Stimulated activated CD8-positive, alpha-beta memory T cell treated with anti-CD3 and anti-CD28 coated beads, Interleukin-12 subunit alpha, Interleukin-12 subunit beta, amount 100 ng/mL, for 4 hours (primary cell): Measurements from ENCODE around the gene HSPB7.
"Not testable (repeated sequence)": the region's sequence is repeated elsewhere in the genome, so short reads cannot be mapped to it uniquely, and the experiment has no call there.

Source experiments
- DNase-seq: peaks from one replicate; pipeline ENCODE4 v3.0.0-alpha.2; 2020; ENCODE audit warnings: low read depth

HSPB7 gene

DNA sequence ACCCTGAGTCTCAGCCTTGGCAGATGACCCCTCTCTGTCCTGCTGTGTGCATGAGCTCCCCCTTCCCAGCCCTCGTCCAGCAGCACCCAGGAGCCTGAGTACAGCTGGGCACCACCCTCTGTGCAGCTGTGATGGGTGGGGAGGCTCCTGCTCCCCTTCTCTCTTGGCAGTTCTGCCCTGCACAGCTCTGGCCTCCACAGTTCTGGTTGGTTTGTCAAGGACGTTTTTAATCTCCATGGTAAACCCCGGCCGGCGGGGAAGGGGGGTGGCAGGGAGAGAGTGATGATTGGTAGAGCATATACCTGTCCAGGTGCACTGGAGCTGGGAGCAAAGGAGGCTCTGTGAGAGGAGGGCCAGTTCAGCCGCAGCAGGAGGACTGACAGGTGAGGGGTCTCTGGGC lies 3.8 kb upstream of the HSPB7 start, which contains the start of gene CLCNKA:
TSS of gene CLCNKA (plus strand) at position 356 of the 400 bp plus-strand sequence. CDS start 584 bp downstream, outside the sequence.
- DNase-seq, result no peak

DNA sequence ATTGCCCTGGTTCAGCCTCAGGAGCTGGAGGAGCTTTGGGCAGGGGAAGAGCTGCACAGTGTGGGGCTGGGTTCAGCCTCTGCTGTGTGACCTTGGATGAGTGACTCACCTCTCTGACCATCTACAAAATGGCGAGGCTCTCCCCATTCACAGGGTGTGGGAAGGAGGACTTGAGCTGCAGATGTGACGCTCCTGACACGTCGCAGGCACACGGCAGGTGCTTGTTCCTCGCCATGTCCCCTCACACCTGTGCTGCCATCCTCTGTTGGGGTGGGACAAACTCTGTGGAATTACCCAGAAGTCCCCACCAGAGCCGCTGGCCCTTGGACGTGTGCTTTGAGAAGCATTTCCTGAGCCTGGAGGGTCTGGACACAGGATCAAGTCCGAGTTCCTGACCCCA lies 3.0 kb upstream of the HSPB7 start:
- DNase-seq, result not testable (repeated sequence)

DNA sequence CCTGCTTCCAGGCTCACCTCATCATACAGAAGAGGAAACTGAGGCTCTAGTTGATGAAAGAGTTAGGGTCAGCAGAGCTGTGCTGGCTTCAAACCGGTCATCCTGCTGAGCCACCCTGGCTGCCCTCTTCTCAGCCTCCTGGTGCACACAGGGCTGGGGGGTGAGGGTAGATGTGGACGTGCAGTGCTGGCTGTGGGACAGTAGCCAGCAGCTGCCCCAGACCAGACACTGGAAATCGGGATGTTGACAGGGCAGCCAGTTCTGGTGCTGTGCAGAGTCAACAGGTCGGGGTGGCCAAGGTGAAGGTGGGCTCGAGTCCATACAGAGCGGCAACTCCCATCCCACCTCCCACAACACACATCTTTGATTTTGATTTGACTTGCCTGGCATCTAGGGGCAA lies 2.5 kb upstream of the HSPB7 start:
- DNase-seq, result no peak

DNA sequence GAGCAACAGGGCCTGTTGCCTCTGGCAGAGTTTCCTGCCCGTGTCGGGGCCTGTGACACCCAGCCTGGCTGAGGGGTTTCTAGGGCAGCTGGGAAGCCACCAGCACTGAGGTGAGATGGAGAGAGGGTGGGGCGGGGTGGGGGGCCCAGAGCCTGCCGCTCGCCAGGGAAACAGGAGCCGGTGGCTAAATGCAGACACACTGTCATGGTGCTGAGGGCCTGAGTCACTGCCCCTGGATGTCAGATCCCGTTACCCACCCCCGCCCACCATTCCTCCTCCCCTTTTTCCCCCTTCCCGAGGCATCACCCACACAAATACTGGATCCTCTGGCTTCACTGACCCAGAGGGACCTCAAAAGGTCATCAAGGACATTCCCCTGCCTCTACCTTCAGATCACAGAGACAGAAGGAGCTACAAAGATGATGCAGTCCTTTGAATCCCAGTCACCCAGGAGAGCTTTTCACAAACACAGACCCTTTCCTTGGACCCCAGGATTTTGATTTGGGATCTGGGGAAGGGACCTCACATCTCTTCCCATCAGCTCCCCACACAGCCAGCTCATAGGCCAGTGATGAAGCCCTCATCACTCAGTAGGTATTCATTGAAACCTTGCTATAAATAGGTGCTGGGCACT lies 1.9 kb upstream of the HSPB7 start:
- DNase-seq, result no peak

DNA sequence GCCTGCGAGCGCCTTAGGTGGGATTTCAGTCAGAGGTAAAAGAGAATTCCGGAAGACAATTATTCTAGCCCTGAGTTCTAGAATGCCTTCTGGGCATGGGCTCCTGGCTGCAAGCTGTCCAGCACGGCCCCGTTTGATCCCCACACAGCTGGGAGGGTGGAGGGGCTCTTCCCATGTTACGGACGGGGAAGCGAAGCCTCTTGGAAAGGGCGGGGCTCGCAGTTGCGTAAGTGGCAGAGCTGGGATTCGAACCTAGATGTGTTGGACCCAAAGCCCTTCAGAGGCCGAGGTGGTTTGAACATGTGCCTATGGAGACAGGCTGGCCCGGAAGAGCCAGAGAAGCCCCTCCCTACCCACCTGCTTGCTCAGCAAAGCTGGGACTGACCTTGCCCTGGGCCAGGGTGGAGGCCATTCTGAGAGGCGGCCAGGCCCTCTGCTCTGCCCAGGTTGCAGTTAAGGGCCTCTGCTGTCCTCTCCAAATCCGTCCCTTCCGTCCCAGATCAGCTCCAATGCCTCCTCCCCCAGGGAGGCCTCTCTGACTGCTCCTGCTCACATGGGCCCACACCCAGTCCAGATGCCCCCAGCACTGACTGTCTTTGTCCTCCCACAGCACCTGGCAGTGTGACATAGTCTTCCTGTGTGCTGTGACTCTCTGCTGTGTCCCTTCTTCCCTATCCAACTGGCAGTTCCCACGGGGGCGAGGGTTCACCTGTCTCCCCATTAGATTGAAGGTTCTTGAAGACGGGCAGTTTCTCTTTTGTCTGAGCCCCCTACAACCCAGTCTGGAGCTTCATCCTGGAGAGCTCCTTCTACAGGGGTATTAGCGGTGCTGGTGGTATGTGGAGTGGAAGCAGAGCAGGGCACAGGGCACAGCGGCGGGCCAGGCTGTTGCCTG lies 1.2 kb upstream of the HSPB7 start:
- DNase-seq, result no peak

DNA sequence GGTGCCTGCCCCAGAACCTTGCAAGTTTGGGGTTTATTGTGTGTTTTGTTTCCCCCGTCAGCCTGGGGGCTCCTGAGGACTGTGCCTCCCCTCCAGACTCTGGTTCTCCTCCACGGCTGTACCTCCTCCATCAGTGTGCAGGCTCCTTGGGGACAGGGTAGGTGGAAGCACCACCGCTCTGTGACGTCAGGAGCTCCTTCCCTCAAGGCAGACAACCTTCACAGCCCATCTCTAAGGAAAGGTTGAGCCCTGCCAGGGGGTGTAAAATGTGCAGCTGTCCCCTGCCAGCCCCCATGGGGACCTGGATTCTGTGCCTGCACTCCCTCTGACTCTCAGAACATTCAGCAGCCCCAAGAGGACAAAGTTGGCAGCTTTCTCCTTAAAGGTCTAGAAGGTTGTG lies 465 bp upstream of the HSPB7 start:
- DNase-seq, result no peak

DNA sequence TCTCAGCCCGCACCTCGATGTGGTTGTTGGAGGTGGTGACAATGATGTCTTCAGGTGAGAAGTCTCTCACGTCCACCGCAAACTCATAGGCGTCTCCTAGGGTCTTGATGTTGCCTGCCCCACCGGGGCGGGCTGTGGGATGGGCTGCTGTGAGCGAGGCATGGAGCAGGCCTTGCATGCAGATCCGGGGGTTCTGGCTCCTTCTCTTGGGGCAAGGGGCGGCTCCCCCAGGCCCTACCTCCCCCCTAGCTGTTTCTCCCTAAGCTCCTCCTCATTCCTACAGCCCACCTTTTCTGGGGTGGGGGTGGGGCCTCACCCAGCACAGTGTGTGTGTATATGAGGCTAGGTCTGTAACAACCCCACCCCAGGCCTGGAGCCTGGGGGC lies 775 bp downstream of the HSPB7 start:
- DNase-seq, result no peak

DNA sequence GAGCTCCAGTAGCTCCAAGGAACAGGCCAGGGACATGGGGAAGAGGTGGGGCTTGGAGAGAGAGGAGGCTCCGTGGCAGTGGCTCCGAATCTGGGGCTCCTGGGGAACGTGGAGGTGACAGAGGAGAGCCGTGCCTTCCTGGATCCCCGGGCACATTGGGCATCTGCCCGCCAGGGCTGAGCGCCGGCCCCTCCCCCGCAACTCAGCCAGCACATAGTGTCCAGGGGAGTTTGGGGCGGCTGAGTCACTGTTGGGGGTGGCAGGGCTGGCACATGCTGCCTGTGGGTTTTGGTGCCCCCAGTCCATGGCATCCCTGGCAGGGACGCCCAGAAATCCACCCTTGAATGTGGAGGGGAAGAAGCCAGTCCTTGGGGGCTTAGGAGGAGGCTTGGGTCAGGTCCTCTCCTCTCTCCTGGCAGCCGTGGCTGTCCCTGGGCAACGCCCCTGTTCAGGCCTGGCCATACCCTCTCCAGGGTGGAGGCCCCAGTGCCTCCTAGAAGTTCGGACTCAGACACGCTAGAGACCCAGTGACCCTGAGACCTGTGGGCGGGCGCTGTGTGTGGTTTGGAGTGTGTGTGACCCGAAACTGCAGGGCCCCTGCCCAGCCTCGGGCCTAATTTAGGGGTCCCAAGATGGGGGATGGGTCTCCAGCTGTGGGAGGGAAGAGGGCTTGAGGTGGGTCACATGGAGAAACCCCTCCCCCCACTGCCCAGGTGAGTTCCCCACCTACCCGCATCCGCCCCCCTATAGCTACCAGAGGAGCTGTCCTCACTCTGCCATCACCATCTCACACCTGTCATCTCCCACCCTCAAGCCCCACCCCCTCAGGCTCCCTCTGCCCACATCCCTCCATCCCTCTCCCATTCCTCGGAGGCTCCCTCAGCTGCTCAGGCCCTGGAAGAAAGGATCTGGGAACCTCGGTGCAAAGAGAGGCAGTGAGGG lies 1.6 kb downstream of the HSPB7 start:
- DNase-seq, result no peak

DNA sequence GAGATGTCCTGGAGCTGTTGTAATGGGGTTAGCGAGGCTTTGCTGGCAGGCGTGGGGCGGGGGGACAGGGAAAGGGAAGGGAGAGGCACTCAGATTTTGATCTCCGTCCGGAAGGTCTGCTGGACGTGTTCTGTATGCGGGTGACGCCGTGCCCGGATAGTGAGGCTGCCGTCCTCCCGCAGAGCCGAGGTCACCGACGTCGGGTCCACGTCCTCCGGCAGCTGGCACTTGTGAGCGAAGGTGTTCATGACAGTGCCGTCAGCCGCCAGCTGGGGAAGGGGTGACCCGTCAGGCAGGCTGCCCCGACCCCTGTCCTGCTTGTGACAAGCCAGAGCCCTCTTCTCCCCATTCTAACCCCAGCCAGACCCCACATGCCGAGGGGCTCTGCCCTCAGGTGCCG lies 2.4 kb downstream of the HSPB7 start:
- DNase-seq, result no peak

DNA sequence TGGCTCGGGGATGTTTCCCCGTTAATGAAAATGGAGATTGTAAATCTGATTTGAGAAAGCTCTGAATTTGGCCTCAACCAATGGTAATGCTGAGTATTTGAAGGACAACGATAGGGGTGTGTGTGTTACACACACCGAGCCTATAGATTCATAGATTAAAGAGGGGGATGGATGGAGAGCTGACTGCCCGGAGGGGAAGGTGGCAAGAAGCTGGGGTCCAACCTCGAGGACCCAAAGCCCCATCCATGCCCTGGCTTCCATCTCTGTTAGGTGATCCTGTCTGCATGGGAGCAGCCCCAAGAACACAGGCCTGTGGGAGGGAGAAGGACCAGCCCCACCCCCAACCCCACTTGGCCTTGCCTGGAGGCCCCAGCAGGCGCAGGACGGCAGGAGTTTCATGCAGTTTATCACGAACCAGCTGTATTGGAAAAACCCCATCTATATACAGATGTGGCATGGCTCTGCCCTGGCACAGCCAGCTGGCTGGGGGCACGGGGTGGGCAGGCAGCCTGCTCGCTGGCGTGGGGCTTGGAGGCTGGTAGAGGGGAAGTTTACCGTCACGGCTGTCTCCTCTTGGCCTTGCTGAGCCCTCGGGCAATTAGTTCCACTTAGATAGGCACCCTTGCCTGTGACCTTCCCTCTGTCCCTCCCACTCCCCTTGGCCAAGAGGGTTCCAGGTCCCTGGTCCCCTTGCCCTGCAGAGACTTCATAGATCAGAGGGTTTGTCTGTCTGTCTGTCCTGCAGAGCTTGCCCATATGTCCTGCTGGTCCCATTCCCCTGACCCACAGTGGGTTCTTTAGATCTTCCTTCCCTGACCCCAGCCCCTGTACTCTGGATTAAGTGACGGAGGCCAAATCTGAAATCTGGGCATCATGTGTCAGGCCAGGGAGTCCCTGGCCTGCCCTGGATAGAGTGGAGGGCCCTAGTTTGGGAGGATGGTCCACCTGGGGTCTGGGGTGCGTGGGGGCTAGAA lies 3.0 kb downstream of the HSPB7 start:
- DNase-seq, result no peak

DNA sequence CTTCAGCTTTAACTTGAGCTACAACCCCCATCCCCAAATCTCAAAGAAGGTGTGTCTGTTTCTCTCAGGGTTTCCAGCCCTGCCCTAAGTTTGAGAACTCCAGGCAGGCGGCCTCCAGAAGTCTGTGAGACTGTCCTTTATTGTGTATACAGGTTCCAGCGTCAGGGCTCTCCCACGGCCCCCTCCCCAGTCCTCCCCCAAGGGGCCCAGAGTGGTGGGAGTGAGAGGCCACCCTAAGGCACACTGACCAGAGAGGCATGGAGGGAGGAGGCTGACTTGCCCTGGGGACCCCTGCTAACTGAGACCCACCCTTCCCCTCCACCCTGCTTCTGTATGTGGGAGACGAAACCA lies 4.0 kb downstream of the HSPB7 start:
- DNase-seq, result no peak

DNA sequence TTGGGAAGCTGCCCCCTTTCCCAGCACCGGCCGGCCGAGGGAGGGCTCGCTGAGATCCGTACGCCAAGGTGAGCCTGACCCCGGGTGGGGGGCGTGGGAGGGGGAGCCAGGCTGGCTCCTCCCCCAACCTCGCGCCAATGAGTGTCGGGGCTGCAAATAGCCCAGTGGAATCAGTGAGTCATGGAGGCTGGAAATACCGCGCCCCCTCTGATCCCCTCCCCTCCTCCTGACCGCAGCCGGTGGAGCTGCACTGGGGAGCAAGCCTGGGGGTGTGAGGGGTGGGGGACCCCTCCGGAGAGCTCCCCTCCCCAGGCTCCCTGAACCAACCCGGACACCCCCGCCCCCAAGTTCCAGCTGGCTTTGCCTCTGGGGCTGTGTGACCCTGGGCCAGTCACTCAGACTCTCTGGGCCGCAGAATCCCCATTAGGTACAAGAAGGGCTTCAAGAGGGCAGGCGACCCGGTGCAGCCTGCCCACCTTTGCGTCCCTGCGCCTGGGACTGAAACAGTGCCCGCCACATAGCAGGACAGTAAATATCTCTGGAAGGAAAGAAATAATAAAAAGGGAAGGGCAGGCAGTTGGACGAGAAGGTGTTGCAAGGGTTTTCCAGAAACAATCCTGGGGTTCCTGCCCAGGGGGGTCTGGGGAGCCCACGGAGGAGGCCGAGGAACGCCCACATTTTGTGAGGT lies 4.5 kb downstream of the HSPB7 start:
- peak; percentile 50 for DNase-seq

DNA sequence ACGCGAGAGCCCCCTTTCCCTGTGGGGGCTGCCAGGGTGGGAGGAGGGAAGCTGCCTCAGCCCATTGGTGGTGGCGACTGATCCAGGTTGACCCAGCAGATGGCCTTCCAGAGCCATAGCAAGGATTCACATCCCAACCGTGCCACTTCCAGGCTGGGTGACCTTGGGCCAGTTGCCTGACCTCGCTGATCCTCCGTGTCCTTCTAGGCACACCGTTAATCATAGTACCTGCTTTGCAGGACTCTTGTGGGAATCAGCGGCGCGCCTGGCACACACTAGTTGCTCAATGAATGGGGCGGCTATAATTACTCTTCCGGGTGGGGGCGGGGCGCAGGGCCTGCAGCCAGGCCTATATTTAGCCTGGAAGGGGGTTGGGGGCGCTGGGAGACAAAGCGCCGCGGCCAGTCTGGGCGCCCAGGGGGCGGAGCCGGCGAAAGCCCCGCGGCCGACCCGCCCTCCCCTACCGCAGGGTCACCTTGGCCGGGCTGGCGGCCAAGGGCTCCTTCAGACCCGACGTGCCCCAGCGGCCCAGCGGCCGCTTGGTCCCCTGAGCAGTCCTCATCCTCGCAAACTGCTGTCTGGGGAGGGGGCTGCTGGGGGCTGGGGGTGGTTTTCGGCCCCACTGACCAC lies 5.1 kb downstream of the HSPB7 start:
- DNase-seq, result peak; percentile 4

DNA sequence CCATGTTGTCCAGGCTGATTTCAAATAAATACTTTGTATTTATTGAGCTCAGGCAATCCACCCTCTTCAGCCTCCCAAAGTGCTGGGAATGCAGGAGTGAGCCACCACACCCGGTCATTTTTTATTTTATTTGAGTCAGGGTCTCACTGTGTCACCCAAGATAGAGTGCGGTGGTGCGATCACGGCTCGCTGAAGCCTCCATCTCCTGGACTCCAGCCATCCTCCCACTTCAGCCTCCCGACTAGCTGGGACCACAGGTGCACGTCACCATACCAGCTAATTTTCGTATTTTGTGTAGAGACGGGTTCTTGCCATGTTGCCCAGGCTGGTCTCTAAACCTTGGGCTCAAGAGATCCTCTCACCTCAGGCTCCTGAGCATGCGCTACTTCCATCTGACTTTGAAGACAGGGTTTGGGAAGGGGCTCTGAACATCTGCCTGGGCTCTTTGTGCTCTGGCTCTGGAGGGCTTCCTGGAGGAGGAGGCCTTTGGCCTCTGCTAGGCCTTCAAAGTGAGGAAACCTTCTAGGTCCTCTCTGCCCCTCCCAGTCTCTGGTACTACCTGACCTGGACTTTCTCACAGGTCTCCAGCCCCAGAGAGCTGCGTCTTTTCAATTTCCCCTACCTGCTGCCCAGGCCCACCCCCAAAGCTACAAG lies 5.8 kb downstream of the HSPB7 start:
- no peak for DNase-seq

DNA sequence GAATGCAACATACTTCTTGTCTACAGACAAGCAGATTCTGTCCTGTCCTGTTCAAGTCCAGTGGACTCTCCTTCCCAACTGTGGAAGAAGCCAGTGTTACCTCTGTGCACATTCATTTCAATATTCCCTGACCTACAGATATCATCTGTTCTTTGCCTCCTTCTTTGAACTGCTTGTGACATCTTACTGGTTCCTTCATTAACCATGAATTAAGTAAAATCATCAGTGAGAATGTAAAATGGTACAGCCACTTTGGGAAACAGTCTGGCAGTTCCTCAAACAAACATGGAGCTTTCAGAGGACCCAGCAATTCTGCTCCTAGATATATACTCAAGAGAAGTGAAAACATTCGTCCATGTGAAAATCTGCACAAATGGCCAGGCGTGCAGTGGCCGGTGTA lies 7.0 kb downstream of the HSPB7 start:
- no peak for DNase-seq

DNA sequence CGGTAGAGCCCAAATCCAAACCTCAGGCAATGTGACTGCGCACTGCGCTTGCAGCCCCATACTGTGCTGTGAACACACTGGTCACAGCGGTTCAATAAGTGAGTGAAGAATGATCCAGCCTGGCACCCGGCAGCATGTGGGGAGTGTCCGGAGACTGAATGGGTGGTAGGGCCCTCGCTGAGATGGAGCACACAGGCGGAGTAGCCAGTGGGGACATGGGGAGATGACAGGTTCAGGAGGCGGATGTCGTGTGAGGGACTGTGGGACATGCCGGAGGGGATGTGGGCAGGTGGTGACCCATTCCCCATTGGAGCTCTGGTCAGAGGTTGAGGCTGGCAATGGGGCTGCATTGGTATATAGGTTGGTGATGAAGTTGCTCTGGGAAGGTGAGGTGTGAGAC lies 8.2 kb downstream of the HSPB7 start:
- no peak for DNase-seq

DNA sequence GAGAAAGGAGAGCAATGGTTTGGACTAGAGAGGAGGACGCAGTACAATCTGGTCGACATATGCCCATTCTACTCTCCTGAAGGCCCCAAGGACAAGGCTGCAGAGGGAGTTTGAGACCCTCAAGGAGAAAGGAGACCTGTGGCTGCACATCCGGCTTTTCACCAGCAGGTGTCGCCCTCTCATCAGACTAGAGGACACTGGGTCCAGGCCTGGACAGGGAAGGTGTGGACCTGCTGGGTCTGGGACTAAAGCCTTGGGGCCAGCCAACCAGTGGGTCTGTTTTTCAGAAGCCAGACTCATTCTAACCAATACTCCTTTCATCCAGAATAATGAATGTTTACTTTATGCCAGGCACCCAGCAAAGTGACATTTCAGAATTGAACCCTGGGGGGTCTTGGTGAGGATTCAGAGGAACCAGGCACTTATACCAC lies 8.8 kb downstream of the HSPB7 start:
- DNase-seq, result peak; percentile 52

DNA sequence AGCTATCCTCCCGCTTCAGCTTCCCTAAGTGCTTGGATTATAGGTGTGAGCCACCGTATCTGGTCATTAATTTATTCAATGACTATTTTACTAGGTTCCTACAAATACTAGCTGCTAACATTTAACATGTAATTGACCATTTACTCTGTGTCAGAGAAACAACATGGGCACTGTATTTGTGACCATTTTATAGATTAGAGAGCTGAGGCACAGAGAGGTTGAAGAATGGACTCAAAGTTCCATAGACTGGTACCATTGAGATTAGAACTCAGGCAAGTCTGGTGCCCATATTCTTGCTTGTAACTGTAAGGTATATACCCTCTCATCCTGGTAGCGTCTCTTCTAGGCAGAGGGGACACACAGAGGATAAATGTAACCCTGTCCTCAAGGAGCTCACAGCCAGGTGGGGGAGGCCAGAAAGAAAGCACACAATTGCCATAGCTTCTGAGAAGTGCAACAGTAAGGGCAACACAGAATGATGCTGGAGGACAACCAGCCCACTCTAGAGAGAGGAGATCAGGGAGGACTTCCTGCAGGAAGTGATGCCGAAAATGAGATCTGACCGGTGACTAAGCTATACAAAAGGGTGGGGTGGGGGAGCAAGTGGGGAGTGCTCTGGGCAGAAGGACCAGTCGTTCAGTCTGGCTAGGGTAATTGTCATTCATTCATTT lies 10.0 kb downstream of the HSPB7 start:
- no peak for DNase-seq
